GM21360 (cell line): ENCODE results near the gene LONP1.
"Not testable (repeated sequence)": the region's sequence is repeated elsewhere in the genome, so short reads cannot be mapped to it uniquely, and the experiment has no call there.

ENCODE experiments used
- ATAC-seq: cut with Tn5 transposase; IDR thresholded peaks from one replicate; pipeline ENCODE4 v1.9.1; 2021; ENCODE audit warnings: mild to moderate bottlenecking, moderate library complexity; ENCODE audit not compliant: unreplicated experiment

The LONP1 gene

GRCh38 chr19:5711713-5712161 is 8.2 kb downstream of the LONP1 start:
- no peak for ATAC-seq

GRCh38 chr19:5711025-5711424 is 8.9 kb downstream of the LONP1 start:
- no peak for ATAC-seq

DNA sequence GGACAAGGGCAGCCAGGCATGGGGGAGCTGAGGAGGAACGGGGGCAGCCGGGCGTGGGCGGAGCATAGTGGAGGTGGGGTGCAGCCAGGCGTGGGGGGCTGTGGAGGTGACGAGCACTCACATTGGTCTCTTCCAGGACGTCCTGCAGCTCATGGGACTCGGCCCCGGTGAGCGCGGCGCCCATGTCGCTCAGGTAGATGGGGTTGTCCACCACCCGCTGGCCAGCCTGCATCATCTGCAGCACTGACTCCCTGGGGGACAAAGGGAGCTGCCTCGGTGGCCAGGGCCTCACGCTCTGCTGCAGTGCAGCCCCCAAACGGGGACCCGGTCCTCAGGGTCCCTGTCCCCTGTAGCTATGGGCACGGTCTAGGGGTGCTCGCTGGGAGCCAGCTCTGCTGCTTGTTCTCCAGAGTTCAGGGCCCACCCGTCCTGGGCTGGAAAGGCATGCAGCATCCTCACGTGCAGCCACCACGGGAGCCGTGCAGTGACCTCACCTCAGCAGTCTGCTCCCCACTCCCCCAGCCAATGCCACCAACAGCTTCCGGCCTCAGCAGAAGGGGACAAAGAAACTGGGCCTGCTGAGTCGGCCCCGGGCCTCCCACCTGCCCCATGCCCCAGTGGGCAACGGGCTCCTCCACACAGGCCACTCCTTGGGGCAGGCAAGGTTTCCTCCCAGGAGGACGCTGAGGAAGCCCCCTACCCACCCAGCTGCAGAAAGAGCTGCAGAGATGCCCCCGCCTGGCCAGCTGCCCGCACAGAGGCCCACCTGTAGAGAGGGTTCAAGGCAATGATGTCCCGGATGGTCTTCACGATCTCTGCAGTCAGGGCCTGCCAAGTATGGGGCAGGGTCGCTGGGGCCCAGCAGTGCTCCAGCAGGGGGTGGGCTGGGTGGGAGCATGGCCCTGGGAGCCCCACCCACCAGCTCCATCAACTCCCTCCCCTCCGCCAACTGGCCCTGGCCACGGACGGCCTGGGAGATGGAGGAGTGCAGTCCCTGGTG is 12.1 kb downstream of the LONP1 start:
- no peak for ATAC-seq

DNA sequence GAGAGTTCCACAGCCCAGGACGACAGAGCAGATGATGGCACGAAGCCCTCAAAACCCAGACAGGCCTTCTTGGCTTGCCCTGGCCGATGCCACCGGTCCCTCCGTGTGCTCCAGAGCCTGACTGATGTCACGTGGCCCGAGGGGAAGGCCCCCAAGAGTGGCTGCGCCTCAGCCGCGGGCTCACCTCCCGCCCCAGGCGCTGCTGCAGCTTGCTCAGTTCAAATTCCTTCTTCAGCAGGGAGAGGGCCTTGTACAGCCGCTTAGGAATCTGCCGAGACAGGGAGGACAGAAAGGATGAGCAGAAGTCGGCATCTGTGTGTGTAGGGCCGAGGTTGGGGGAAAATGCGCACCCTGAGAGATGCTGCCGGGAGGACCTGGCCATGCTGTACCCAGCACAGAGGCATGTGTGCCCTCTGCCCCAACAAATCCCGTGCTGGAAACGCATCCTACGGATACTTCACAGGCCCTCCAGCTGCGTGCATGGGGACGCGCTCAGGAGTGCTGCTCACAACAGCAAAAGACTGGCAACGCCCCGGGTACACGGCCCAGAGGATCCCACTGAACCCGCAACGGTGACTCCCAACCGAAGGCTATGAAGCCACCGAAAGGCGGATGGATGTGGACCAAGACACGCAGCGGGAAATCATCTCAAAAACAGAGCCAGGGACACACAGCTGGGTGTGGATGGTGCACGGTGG is 12.9 kb downstream of the LONP1 start:
- no peak for ATAC-seq

DNA sequence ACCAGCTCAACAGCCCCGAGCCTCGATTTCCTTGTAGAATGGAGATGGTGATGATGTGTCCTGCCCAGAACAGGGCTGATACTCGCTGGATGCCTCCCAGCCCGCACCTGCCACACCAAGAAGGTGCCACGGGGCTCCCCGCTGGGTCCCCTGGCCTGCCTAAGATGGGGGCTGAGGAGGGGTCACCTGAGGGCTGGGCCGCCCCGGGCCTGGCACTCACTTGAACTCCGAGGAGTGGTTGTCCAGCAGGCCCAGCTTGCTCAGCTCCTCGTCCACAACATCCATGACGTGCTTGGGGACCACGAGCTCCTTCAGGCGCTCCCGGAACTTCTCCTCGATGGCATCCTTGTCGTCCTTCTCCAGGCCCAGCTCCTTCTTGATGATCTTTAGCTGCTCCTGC is 14.4 kb downstream of the LONP1 start:
- no peak for ATAC-seq

- ATAC-seq = no peak
Measured at GRCh38 chr19:5703819-5704818, 15.8 kb downstream of the LONP1 start.

DNA sequence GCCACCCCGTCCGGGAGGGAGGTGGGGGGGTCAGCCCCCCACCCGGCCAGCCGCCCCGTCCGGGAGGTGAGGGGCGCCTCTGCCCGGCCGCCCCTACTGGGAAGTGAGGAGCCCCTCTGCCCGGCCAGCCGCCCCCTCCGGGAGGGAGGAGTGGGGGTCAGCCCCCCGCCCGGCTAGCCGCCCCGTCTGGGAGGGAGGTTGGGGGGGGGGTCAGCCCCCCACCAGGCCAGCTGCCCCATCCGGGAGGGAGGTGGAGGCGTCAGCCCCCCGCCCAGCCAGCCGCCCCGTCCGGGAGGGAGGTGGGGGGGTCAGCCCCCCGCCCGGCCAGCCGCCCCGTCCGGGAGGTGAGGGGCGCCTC is 17.9 kb downstream of the LONP1 start:
- not testable (repeated sequence) for ATAC-seq

DNA sequence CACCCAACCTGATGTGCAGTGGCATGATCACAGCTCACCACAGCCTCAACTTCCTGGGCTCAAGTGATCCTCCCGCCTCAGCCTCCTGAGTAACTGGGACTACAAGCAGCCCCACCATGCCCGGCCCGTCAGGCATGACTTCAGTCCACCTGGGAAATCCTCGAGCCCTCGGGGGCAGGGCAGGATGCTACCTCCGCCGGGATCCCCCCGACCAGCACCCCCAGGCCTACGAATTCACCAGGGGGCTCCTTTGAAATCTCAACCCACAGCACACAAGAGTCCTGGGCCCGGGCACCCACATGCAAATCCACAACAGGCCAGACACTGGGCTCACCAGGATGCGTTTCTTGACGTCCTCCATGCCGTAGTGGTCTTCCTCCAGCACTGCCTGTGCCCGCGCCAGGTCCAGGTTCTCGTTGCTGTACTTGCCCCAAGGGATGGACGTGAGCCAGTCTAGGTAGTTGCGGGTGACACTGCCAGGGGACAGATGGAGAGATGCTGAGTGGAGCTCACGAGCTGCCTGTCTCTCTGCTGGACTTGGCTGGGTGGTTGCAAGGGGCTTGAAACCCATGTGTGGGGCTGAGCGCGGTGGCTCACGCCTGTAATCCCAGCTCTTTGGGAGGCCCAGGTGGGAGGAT is 19.4 kb downstream of the LONP1 start:
- no peak for ATAC-seq

DNA sequence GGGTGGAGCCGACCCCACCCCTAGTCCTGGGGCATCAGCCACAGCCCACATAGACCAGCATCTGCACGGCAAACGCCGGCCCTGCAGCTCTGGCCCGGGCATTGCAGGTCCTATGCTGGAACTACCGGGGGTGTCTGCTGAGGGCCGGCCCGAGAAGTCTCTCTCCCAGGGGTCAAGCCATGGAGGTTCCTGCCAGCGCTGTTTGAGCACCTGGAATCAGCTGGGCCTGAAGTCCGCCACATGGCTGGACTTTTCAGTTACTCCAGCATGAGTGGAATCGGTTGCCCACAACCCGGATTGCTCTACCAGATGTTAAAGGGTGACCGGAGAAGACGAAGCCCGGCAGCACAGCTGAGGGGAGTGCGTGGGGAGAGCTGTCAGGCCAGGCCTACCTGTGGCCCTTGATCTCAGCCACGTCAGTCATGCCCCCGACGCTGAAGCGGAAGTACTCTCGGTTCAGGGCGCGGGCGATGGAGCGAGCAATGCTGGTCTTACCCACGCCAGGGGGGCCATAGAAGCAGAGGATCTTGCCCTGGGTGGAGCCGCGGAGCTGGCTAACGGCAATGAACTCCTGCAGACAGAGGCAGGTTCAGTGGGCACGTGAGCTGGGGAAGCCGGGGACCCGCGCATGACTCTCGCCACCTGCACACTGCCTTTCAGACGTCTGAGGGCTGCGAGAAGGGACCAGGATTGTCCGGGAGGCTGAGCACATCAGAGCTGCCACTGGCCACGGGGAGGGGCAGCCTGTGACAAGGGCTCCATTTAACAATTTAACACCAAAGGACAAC is 21.1 kb downstream of the LONP1 start:
- no peak for ATAC-seq

GRCh38 chr19:5697890-5698634 is 21.9 kb downstream of the LONP1 start:
- ATAC-seq = no peak

GRCh38 chr19:5697022-5697889 is 22.7 kb downstream of the LONP1 start:
- no peak for ATAC-seq

DNA sequence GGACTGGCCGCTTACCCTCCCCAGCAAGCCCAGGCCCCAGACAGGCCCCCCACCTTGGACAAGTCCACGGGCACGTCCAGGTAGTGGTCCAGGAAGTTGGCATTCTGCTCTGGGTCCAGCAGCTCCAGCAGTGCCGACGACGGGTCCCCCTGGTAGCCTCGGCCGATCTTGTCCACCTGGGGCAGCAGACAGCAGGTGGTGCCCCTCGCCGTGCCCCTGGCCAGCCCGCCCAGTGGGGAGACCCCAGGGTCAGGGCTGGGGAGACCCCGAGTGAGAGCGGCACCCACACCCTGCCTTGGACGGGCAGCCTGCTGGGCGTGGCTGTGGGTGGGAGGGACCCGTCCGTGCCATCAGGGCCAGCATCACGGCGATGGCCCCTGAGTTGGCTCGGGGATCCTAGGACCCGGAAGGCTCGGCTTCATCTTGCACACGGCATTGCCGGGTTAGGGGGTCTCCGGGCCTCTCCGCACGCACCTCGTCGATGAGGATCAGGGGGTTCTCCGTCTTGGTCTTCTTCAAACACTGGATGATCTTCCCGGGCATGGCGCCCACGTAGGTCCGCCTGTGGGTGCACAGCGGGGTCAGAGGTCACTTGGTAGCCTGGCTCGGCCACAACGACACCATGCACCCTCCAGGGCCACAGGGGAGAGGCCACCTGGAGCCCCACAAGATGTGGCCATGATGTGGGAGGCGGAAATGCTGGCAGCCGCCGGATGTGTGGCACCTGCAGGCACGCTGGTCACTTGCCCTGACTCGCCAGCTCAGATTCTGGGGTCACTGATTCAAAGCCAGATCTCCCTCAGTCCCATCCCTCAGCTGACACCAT is 23.5 kb downstream of the LONP1 start:
- ATAC-seq = no peak

- no peak for ATAC-seq
Measured at GRCh38 chr19:5695649-5696195, 24.2 kb downstream of the LONP1 start.

GRCh38 chr19:5694956-5695648 is 24.8 kb downstream of the LONP1 start:
- ATAC-seq = no peak

DNA sequence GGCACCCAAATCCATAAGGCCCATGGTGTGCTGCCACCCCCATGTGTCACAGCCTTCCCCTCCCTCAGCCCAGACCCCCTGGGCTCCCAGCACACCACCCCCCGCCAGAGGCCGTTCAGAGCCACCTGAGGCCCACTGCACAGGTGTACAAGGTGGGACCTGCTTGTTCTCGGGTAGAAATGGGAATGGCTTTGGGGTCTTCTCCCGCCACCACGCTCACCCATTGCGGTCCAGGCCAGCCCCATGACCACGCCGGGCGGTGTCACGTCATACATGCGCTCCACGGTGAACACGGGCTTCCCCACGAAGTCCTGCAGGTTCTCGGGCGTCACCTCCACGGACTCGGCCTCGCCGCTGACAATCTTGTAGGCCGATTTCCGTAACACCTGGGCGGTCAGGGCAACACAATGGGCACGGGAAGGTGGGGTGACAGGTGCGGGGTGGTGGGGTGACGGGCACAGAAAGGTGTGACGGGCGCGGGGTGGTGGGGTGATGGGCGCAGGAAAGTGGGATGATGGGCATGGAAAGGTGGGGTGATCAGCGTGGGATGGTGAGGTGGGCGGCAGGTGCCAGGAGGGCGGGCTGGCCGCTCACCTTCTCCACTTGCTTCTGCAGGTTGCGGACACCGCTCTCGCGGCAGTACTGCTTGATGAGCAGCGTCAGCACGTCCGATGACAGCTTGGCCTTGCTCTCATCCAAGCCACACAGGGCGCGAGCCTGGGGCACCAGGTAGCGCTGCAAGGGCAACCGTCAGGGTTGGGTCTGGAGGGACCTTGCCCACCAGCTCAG is 25.6 kb downstream of the LONP1 start:
- ATAC-seq = no peak
